NCI-H1436 treated with DMSO at 0.1 percent for 48 hours (cell line): ENCODE results near the gene MYOD1.

Experiments used
- DNase-seq: peaks from one replicate; lab custom pipeline; 2025; lab: John Stamatoyannopoulos, UW

The MYOD1 gene

GRCh38 chr11:17771415-17771814, 52.0 kb downstream of the MYOD1 start:
- no peak for DNase-seq
